Effector memory CD4-positive, alpha-beta T cell (primary cell): ENCODE data around the gene MED28.

Experiments used
- DNase-seq, 3 donors: peaks; one replicate each; pipeline ENCODE4 v3.0.0-alpha.2; 2020
- H3K27ac ChIP-seq: 2 replicates; pipeline ENCODE4 v1.7.0; 2013; ENCODE audit warnings: mild to moderate bottlenecking, low read length, moderate library complexity; ENCODE audit not compliant: insufficient read depth, poor library complexity, severe bottlenecking
- H3K27me3 ChIP-seq: replicated peaks from 2 replicates; pipeline ENCODE4 v1.7.0; 2013; ENCODE audit warnings: mild to moderate bottlenecking, low read length; ENCODE audit not compliant: insufficient read depth, control insufficient read depth, poor library complexity, severe bottlenecking
- H3K36me3 ChIP-seq: 2 replicates; pipeline ENCODE4 v1.7.0; 2013; ENCODE audit warnings: mild to moderate bottlenecking, low read length, moderate library complexity; ENCODE audit not compliant: control insufficient read depth, insufficient read depth
- H3K4me1 ChIP-seq: 2 replicates; pipeline ENCODE4 v1.7.0; 2013; ENCODE audit warnings: low read length, mild to moderate bottlenecking; ENCODE audit not compliant: control insufficient read depth, insufficient read depth, poor library complexity, severe bottlenecking
- H3K4me3 ChIP-seq: 2 replicates; pipeline ENCODE4 v1.7.0; 2013; ENCODE audit warnings: low read length, low read depth, mild to moderate bottlenecking; ENCODE audit not compliant: insufficient read depth, poor library complexity, severe bottlenecking
- H3K9me3 ChIP-seq: 2 replicates; pipeline ENCODE4 v1.7.0; 2013; ENCODE audit warnings: mild to moderate bottlenecking, low read length, moderate library complexity; ENCODE audit not compliant: control insufficient read depth

Gene MED28

DNA sequence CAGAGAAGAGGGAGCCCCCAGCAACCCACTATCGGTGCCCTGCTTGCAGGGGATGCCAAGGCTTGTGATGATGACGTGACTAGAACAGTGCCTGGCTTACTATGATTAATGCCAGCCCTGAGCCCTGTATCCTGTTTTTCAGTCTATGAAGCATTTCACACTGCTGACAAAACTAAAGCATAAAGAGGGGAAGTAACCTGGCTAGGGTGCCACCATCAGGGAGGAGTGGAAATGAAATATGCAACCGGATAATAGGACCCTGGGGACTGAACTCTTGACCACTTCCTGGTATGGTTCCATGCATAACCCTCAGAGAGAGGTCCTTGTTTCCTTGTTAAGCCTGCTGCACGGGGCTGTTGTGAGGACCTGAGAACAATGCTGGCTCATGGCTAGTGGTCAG lies 50.3 kb downstream of the MED28 start:
- no peak overlapping the region for H3K27ac ChIP-seq
- no peaks in the 10 kb centered on the region for H3K36me3 ChIP-seq
- no peak overlapping the region for H3K4me3 ChIP-seq
- no peaks in the 10 kb centered on the region for H3K4me1 ChIP-seq
- no peaks in the 10 kb centered on the region for H3K9me3 ChIP-seq
- no peak for DNase-seq
- no peaks in the 10 kb centered on the region for H3K27me3 ChIP-seq

DNA sequence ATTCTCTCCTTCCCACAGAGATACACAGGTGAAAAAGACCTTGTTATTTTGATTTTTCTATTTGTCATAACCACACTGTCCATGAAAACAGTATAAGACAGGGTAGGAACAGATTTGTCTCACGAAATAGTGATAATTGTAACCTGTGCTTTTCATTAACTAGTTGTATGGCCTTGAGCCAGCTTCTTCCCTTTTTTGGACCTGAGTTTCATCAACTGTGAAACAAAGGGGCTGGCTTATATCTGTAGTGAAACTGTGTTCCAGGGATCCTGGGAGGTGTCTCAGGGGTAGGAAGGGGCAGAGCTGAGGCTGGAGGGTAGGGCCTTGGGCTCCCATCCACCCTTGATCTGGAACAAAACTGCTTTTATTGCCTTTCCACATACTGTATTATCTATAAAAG lies 50.9 kb downstream of the MED28 start:
- H3K36me3 ChIP-seq: no peaks in the 10 kb centered on the region
- H3K27ac ChIP-seq: no peak overlapping the region
- no peaks in the 10 kb centered on the region for H3K9me3 ChIP-seq
- no peak overlapping the region for H3K4me3 ChIP-seq
- no peaks in the 10 kb centered on the region for H3K4me1 ChIP-seq
- H3K27me3 ChIP-seq: no peaks in the 10 kb centered on the region
- DNase-seq: no peak

DNA sequence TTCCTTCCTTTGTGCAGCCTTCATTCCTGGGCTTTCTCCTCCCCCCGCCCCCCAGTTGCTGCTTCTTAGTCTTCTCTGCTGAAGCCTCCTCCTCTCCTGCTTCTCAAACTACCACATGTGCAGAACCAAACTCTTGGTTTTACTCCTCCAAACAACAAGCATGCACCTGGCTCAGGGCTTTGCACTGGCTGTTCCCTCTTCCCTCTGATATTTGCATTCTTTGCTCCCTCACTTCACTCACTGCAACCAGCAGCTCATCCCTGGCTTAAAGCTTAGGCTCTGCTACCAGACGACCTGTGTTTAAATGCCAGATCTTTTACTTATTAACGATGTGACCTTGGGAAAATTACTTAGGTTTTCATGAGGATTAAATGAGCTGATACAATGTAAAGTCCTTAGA lies 51.4 kb downstream of the MED28 start:
- no peaks in the 10 kb centered on the region for H3K4me1 ChIP-seq
- H3K4me3 ChIP-seq: no peak overlapping the region
- DNase-seq: no peak
- H3K27ac ChIP-seq: no peak overlapping the region
- H3K9me3 ChIP-seq: no peaks in the 10 kb centered on the region
- H3K36me3 ChIP-seq: no peaks in the 10 kb centered on the region
- no peaks in the 10 kb centered on the region for H3K27me3 ChIP-seq

DNA sequence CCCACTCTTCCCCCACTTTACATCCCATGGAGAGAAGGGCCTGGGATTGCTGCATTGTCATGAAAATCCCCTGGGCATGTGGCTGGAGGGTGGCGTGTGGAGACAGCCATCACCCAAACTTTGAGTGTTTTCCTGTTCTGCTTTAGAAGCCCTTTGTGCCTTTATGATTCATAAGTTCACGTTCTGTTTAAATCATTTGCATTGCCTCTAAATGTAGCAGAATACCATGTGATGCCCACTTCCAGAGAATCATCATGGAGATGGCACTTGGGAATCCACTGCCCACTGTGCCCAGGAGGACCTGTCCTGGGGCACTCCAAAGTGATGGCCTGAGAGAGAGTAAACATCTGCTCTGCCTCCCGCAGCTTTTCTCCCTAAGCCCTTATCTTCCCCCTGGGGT lies 52.8 kb downstream of the MED28 start:
- no peak for DNase-seq
- H3K36me3 ChIP-seq: no peaks in the 10 kb centered on the region
- no peak overlapping the region for H3K27ac ChIP-seq
- H3K4me1 ChIP-seq: no peaks in the 10 kb centered on the region
- no peak overlapping the region for H3K4me3 ChIP-seq
- no peaks in the 10 kb centered on the region for H3K27me3 ChIP-seq
- no peaks in the 10 kb centered on the region for H3K9me3 ChIP-seq

DNA sequence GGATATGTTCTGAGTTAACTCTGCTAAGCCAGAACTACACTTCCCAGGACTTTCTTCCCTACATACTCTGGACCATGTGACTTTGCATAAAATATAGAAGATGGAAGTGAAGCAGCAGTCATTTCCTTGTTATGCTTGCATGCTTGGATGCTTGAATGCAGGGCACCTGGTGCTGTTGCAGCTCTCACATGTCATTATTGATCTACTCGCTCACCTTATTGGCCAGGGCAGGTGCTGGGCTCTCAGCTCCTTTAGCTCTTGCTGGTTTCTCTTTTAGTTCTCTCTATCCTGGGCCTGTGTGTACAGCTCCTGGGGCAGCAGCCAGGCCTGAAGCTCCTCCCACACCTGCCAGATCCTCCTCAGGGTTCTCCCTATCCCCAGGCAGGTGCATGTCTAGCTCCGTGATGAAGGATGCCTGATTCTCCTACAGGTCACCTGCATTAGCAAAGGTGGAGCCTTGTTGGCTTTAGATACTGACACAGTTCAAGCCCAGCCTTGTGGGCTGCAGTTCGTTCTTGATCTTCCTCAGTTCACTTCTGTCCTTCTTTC lies 53.3 kb downstream of the MED28 start:
- H3K27ac ChIP-seq: no peak overlapping the region
- H3K36me3 ChIP-seq: no peaks in the 10 kb centered on the region
- no peaks in the 10 kb centered on the region for H3K9me3 ChIP-seq
- H3K4me1 ChIP-seq: no peaks in the 10 kb centered on the region
- no peak for DNase-seq
- H3K27me3 ChIP-seq: no peaks in the 10 kb centered on the region
- H3K4me3 ChIP-seq: no peak overlapping the region

DNA sequence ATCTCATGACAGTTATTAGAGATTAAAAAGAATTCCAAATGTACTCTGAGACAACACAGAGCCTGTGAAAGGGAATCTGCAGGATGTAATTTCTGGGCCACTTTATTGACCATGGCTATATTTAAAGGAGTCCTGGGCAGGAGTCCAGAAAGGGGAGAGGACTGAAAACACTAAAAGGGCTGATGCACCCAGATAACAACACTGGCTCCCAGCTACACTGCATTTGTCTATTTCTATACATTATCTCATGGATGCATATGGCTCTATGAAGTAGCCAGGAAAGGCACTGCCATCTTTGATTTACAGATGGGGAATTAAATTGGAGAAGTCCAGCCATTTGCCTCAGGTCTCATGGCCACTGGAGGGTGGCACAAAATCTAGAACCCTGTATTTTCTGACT lies 56.0 kb downstream of the MED28 start:
- Histone ChIP-seq H3K4me1 (no peaks in the 10 kb centered on the region), H3K27ac (no peak overlapping the region), H3K9me3 (no peaks in the 10 kb centered on the region), H3K4me3 (no peak overlapping the region), H3K27me3 (no peaks in the 10 kb centered on the region), H3K36me3 (no peaks in the 10 kb centered on the region)
- DNase-seq: no peak

DNA sequence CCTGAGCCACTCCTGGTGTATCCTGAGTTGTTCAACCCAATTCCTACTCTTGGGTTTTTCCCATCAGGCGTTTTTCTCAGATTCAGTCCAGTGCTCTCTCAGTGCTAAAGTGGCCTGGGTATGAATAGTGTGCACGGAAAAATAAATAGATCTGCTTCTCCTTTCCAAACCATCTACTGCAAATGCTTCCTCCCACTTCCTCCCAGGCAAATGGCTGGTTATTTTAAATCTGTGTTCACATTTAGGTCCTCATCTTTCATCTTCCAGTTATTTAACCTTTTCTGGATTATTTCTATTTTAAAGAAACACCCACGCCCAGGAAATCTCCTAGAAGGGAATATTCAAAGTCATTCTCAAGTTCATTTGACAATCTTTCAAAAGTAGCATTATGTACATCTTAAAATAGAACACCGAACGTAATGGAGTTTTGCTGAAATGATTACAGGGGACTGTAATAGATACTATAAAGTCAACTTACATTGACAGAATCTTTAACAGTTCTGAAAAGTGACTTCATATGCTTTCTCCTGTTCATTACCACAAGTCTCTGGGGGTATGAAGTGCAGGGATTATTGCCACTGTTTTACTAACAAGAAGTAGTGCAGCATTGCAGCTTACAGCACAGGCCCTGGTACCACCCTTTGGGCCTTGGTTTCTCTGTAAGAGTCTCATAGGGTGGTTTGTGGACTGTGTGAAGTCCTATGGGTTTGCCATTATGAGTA lies 66.3 kb downstream of the MED28 start:
- Histone ChIP-seq H3K4me1 (no peaks in the 10 kb centered on the region), H3K9me3 (no peaks in the 10 kb centered on the region), H3K27ac (no peak overlapping the region), H3K27me3 (no peaks in the 10 kb centered on the region), H3K36me3 (no peaks in the 10 kb centered on the region), H3K4me3 (no peak overlapping the region)
- DNase-seq: no peak

DNA sequence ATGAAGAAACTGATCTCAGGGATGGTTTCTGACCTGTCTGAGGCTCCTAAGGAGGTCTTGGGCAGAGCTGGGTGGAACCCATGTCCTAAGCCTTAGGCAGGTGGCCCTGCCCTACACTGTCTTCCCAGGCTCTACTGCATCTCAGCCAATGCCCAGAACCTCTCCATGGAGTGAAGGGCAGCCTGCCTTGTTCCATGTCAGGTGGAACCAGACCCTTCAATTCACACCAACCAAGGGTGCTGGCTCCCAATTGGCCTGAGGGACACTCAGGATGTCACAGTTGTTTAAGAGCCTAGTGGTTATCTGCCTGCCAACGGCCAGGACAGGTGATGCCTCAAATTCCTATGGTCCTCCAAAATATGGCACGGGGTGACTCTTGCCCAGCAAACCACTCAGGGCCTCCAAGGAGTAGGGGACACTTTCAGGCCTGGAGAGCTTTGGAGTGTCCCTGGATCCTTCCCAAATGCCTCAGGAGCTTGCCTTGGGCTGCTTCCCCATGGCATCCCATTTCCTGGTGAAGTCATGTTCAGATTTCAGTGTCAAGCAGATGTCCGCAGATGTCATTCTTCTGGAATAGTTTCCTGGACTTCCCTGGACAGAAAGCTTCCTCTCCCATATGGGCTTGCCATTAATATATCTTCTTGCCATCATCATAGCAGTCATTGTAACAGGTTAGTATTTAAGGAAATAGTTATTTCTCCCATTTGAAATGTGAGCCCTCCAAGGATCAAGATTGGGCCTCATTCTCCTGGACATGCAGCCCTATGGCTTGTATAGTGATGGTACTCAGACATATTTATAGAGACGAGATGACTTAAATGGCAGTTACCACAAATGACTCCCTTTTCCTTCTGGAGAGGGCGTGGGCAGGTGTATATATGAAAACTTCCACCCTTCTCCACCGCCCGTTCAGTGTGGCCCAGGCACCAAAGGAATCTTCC lies 67.1 kb downstream of the MED28 start:
- Histone ChIP-seq H3K36me3 (no peaks in the 10 kb centered on the region), H3K27ac (no peak overlapping the region), H3K4me1 (no peaks in the 10 kb centered on the region), H3K4me3 (no peak overlapping the region), H3K9me3 (no peaks in the 10 kb centered on the region), H3K27me3 (no peaks in the 10 kb centered on the region)
- DNase-seq: no peak

DNA sequence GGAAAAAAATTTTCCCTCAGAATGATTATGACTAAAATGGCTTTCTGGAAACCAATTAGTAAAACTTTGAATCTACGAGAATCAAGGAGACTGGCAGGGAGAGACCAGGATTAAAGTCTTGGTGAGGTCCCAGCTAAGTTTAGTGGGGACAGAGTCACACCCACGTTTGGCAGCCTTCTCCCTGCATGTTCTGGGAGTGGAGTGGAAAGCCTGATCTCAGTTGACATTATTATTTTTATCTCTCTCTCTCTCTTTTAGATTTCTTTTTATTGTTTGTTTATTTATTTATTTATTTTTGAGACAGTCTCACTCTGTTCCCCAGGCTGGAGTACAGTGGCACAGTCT lies 67.8 kb downstream of the MED28 start:
- no peak overlapping the region for H3K4me3 ChIP-seq
- DNase-seq: no peak
- H3K36me3 ChIP-seq: no peaks in the 10 kb centered on the region
- no peaks in the 10 kb centered on the region for H3K4me1 ChIP-seq
- no peaks in the 10 kb centered on the region for H3K9me3 ChIP-seq
- no peaks in the 10 kb centered on the region for H3K27me3 ChIP-seq
- no peak overlapping the region for H3K27ac ChIP-seq
